GM04503 (cell line): ENCODE measurements around the gene DDX31.

ENCODE experiments used
- DNase-seq: peaks from one replicate; pipeline ENCODE4 v3.0.0-alpha.2; 2012; ENCODE audit warnings: low read depth

The DDX31 gene

GRCh38 chr9:132595319-132595718, 74.5 kb downstream of the DDX31 start:
- DNase-seq = no peak

GRCh38 chr9:132594412-132594811, 75.4 kb downstream of the DDX31 start:
- no peak for DNase-seq

- no peak for DNase-seq
These were observed 77.3 kb downstream of the DDX31 start for GRCh38 chr9:132592451-132592850.

- no peak for DNase-seq
These were observed 78.0 kb downstream of the DDX31 start for GRCh38 chr9:132591751-132592314.

GRCh38 chr9:132591244-132591643, 78.5 kb downstream of the DDX31 start:
- no peak for DNase-seq

- no peak for DNase-seq
These were observed 79.2 kb downstream of the DDX31 start for GRCh38 chr9:132590318-132591182.

GRCh38 chr9:132590037-132590317, 79.8 kb downstream of the DDX31 start:
- no peak for DNase-seq

GRCh38 chr9:132589148-132590036, 80.4 kb downstream of the DDX31 start:
- no peak for DNase-seq

- no peak for DNase-seq
These were observed 81.2 kb downstream of the DDX31 start for GRCh38 chr9:132588501-132589147.

- no peak for DNase-seq
These were observed 81.7 kb downstream of the DDX31 start for GRCh38 chr9:132588098-132588497.

- DNase-seq = no peak
These were observed 82.2 kb downstream of the DDX31 start for GRCh38 chr9:132587592-132587955.

- no peak for DNase-seq
These were observed 82.8 kb downstream of the DDX31 start for GRCh38 chr9:132586830-132587591.

- no peak for DNase-seq
These were observed 83.6 kb downstream of the DDX31 start for GRCh38 chr9:132585954-132586829.

- no peak for DNase-seq
These were observed 84.9 kb downstream of the DDX31 start for GRCh38 chr9:132584601-132585560.

GRCh38 chr9:132583584-132584304, 86.0 kb downstream of the DDX31 start:
- no peak for DNase-seq

- DNase-seq = no peak
These were observed 86.8 kb downstream of the DDX31 start for GRCh38 chr9:132582786-132583583.

- no peak for DNase-seq
These were observed 87.5 kb downstream of the DDX31 start, which contains the start of gene BARHL1 for GRCh38 chr9:132582276-132582785. Gene BARHL1 (plus strand): TSS chr9:132582606. CDS start chr9:132582798, 192 bp downstream.

- DNase-seq = no peak
These were observed 90.4 kb downstream of the DDX31 start for GRCh38 chr9:132579427-132579798.
